HepG2 (cell line): ENCODE measurements around the gene ACSL6.

Source experiments
- TF ChIP-seq, protein P1 (sequence below): sonication (generic); formaldehyde crosslinking; IDR thresholded peaks from 2 replicates; pipeline ENCODE4 v1.5.1; 2020; ENCODE audit warnings: mild to moderate bottlenecking, missing genetic modification reagents, moderate library complexity
- TF ChIP-seq, protein P2 (sequence below), 2 experiments: fragments of 450-650 bp in 1 of 2; sonication (generic) in 1 of 2; formaldehyde crosslinking; IDR thresholded peaks; 2 replicates each; pipeline versions ENCODE4 v1.5.0 to v1.8.0; 2020 to 2022; ENCODE audit warnings: mild to moderate bottlenecking in 1 of 2, missing genetic modification reagents in 1 of 2

DNA sequence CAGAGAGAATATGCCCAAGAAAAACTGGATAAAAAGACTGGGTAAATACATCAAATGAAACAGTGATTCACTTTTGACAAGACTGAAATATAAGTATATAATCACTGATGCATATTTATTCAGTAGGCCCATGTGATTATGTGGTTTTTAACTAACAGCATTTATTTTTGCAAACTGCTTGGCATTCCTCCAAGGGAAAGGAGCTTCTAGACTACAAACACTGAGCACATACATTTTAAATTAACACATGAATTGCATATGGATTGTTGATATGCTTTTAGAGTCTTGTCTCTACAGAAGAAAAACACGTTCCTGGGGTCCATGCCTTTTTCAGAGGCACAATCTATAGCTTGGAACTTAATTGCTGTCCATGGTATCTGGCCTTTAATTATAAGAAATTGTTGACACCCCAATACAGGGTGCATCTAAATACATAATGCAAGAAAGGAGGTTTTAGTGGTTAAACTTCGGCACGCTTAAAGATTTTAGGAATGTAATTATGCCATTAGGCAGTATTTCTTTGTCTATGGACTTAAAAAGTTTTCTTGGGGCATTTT lies 59.1 kb downstream of the ACSL6 start:
- TF ChIP-seq, protein P1, sequence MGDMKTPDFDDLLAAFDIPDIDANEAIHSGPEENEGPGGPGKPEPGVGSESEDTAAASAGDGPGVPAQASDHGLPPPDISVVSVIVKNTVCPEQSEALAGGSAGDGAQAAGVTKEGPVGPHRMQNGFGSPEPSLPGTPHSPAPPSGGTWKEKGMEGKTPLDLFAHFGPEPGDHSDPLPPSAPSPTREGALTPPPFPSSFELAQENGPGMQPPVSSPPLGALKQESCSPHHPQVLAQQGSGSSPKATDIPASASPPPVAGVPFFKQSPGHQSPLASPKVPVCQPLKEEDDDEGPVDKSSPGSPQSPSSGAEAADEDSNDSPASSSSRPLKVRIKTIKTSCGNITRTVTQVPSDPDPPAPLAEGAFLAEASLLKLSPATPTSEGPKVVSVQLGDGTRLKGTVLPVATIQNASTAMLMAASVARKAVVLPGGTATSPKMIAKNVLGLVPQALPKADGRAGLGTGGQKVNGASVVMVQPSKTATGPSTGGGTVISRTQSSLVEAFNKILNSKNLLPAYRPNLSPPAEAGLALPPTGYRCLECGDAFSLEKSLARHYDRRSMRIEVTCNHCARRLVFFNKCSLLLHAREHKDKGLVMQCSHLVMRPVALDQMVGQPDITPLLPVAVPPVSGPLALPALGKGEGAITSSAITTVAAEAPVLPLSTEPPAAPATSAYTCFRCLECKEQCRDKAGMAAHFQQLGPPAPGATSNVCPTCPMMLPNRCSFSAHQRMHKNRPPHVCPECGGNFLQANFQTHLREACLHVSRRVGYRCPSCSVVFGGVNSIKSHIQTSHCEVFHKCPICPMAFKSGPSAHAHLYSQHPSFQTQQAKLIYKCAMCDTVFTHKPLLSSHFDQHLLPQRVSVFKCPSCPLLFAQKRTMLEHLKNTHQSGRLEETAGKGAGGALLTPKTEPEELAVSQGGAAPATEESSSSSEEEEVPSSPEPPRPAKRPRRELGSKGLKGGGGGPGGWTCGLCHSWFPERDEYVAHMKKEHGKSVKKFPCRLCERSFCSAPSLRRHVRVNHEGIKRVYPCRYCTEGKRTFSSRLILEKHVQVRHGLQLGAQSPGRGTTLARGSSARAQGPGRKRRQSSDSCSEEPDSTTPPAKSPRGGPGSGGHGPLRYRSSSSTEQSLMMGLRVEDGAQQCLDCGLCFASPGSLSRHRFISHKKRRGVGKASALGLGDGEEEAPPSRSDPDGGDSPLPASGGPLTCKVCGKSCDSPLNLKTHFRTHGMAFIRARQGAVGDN: no peak
- TF ChIP-seq, protein P2, sequence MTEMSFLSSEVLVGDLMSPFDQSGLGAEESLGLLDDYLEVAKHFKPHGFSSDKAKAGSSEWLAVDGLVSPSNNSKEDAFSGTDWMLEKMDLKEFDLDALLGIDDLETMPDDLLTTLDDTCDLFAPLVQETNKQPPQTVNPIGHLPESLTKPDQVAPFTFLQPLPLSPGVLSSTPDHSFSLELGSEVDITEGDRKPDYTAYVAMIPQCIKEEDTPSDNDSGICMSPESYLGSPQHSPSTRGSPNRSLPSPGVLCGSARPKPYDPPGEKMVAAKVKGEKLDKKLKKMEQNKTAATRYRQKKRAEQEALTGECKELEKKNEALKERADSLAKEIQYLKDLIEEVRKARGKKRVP (CRISPR knock-in tag; IDR thresholded peaks at IDR 0.05): no peak
